A673 (cell line): ENCODE results near the gene P2RY2. TPM values are rescaled to one million over a fixed set of nuclear protein-coding genes. Genes with fewer than 3 reads are reported as not detected.

Source experiments
- BruUV-seq: library from RNA; stranded (reverse); fragments of 400-500 nt; replicated peaks from 2 replicates; lab custom pipeline; 2021; lab: Mats Ljungman, UMichigan
- CTCF ChIA-PET: fragments of 300-600 bp; sonication (Branson Sonifier 250); formaldehyde crosslinking; loops from one replicate; lab custom pipeline; 2022; ENCODE audit warnings: antibody characterized with exemption; lab: Charles Lee
- POLR2A ChIA-PET: fragments of 300-600 bp; sonication (Branson Sonifier 250); formaldehyde crosslinking; loops from one replicate; lab custom pipeline; 2022; ENCODE audit warnings: antibody characterized with exemption; ENCODE audit not compliant: low non-redundant PET; lab: Charles Lee
- DNase-seq: peaks from one replicate; pipeline ENCODE4 v3.0.0-alpha.2; 2015; ENCODE audit warnings: low spot score
- H3K27ac ChIP-seq: fragments of 200-600 bp; sonication (generic); 2 replicates; pipeline ENCODE4 v1.5.1; 2016; ENCODE audit warnings: mixed run types, low read depth, mild to moderate bottlenecking, mixed read lengths, antibody characterized with exemption, low read length; ENCODE audit not compliant: poor library complexity, severe bottlenecking
- H3K27me3 ChIP-seq: fragments of 200-600 bp; sonication (generic); replicated peaks from 2 replicates; pipeline ENCODE4 v1.6.1; 2017; ENCODE audit warnings: mixed run types, low read depth, mild to moderate bottlenecking, mixed read lengths, antibody characterized with exemption, low read length; ENCODE audit not compliant: insufficient read depth, poor library complexity
- H3K36me3 ChIP-seq: fragments of 200-600 bp; sonication (generic); 2 replicates; pipeline ENCODE4 v1.6.1; 2016; ENCODE audit warnings: mixed run types, mild to moderate bottlenecking, mixed read lengths, antibody characterized with exemption, low read length; ENCODE audit not compliant: insufficient read depth, poor library complexity, severe bottlenecking
- H3K4me1 ChIP-seq: fragments of 200-600 bp; sonication (generic); 2 replicates; pipeline ENCODE4 v1.6.1; 2017; ENCODE audit warnings: mixed run types, mild to moderate bottlenecking, mixed read lengths, antibody characterized with exemption, low read length; ENCODE audit not compliant: insufficient read depth, poor library complexity, severe bottlenecking
- H3K4me3 ChIP-seq: fragments of 200-600 bp; sonication (generic); 2 replicates; pipeline ENCODE4 v1.5.1; 2016; ENCODE audit warnings: low read depth, mixed run types, mild to moderate bottlenecking, mixed read lengths, low read length; ENCODE audit not compliant: poor library complexity, severe bottlenecking
- H3K9me3 ChIP-seq: fragments of 200-600 bp; sonication (generic); 2 replicates; pipeline ENCODE4 v1.6.1; 2016; ENCODE audit warnings: mixed run types, low read depth, mild to moderate bottlenecking, mixed read lengths, antibody characterized with exemption, low read length; ENCODE audit not compliant: poor library complexity, severe bottlenecking
- CTCF ChIP-seq: fragments of 300-800, 200-600 bp; sonication (generic); conservative IDR thresholded peaks from 2 replicates; pipeline ENCODE4 v1.5.1; 2017; ENCODE audit warnings: low read depth, mild to moderate bottlenecking, antibody characterized with exemption, low read length, moderate library complexity, mixed read lengths
- EZH2 ChIP-seq: fragments of 200-600 bp; sonication (generic); IDR thresholded peaks from 2 replicates; pipeline ENCODE4 v1.6.1; 2017; ENCODE audit warnings: borderline replicate concordance, low read depth, mild to moderate bottlenecking, mixed read lengths, antibody characterized with exemption, low read length; ENCODE audit not compliant: poor library complexity, severe bottlenecking
- intact Hi-C: fragments of 100-400 bp; cut with micrococcal nuclease; formaldehyde crosslinking; loops from one replicate; pipeline ENCODE4 v1.10.0; 2022; ENCODE audit not compliant: unreplicated experiment
- total RNA-seq: library from RNA; stranded (reverse); gene quantifications from 2 replicates; pipeline ENCODE4 v1.2.3, GENCODE V29; 2021

Gene P2RY2
- total RNA-seq, 1 experiment from 2014 or later = not detected

DNA sequence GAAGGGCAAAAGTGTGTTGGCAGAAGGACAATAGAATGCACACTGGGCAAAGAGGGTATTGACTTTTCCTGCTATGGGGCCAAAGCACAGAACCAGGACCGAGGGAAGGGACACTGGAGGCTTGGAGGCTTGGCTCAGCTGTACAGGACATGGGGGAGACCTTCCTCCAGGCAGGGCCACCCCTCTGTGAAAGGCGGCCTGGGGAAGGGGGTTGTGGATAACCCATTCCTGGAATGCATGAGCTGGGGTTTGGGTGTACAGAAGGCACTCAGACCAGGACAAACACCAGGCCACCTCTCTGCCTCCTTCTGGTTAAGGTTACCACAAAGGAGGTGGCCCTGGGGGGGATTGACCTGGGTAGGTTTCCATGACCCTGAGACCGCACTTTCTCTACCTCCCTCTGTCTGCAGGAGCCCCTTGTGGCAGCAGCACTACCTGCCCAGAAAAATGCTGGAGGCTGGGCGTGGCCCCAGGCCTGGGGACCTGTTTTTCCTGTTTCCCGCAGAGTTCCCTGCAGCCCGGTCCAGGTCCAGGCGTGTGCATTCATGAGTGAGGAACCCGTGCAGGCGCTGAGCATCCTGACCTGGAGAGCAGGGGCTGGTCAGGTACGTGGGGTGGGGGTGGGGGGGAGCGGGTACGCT, 9.6 kb downstream of the P2RY2 start:
- intact Hi-C loops = no loop called here
- no TSS peak for BruUV-seq
- CTCF ChIA-PET = no interaction called here
- no peak overlapping the region for H3K4me3 ChIP-seq
- DNase-seq = no peak
- H3K4me1 ChIP-seq = no peaks in the 10 kb centered on the region
- POLR2A ChIA-PET = no interaction called here
- no peaks in the 10 kb centered on the region for H3K36me3 ChIP-seq
- TF ChIP-seq EZH2 (no peak), CTCF (no peak)
- H3K27ac ChIP-seq = no peak overlapping the region
- no peaks in the 10 kb centered on the region for H3K27me3 ChIP-seq
- H3K9me3 ChIP-seq = no peaks in the 10 kb centered on the region

DNA sequence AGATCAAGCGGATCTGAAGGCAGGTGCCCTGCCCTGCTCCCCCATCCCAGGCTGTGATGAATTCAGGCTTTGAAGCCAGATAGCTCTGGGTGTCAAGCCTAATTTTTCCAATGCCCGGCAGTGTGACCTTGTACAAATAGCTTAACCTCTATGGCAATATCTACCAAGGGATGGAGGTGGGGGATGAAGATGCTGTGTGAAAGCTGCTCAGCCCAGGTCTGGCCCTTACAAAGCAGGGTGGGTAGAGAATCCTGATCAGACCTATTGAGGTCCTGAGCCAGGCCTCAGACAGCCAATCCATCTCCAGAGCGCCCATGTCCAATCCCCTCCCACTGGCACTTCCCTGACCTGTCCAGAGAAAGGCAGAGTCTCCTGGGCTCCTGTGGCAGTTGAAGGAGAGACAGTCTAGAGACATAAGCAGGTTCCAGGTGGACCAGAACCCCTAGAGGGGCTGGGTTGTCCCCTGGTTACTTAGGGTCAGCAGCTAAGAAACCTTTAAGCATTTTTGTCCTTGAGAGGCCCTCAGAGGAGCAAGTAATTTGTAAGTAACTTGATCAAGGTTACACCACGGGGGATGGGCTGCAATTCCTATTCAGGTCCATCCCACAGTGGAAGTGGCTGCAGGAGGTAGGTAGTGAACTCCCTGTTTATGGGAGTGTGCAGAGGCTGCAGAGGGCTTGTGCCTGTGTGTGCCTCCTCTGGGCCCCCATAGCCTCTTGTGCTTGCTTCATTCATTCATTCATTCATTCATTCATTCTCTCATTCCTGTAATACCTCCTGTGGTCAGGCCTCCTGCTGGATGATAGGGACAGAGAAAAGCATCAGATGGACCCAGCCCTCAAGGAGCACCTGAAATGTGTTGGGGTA, 10.4 kb downstream of the P2RY2 start:
- POLR2A ChIA-PET = no interaction called here
- no TSS peak for BruUV-seq
- CTCF ChIA-PET = no interaction called here

DNA sequence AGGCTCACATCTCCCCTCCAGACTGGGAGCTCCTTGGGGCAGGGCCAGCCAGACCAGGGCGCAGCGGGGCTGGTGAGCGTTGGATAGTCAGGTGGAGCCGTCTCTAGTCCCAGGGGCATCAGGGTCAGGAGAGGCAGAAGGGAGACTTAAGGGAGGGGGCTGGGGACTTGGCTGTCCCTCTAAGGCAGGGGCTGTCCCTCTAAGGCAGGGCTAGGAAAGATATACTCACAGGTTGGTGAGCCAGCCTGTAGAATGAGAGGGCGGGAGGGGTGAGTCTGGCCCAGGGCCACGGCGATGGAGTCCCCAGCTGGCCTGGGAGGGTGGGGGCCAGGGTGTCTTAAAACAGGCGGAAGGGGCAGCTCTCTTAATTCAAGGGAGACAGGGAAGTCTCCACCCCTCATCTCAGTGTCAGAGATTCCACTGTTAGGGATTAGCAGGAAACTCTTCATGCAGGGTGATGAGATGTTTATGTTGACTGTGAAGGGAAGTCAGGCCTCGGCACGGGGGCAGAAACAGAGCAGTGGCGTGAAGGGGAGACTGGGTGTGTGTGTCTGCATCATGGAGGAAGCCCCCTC, 11.3 kb downstream of the P2RY2 start:
- intact Hi-C loops = no loop called here

More for the DNA sequence above, 10.4 kb downstream of the P2RY2 start:
- intact Hi-C loops = no loop called here
- Histone ChIP-seq H3K4me1 (no peaks in the 10 kb centered on the region), H3K9me3 (no peaks in the 10 kb centered on the region), H3K27me3 (no peaks in the 10 kb centered on the region), H3K27ac (no peak overlapping the region), H3K36me3 (no peaks in the 10 kb centered on the region), H3K4me3 (no peak overlapping the region)
- no peak for TF ChIP-seq EZH2
- no peak for TF ChIP-seq CTCF
- no peak for DNase-seq

More for the DNA sequence above, 11.3 kb downstream of the P2RY2 start:
- BruUV-seq = no TSS peak
- Histone ChIP-seq H3K4me3 (no peak overlapping the region), H3K27ac (no peak overlapping the region), H3K9me3 (no peaks in the 10 kb centered on the region), H3K36me3 (no peaks in the 10 kb centered on the region), H3K4me1 (no peaks in the 10 kb centered on the region), H3K27me3 (no peaks in the 10 kb centered on the region)
- DNase-seq = no peak
- no peak for TF ChIP-seq CTCF
- no peak for TF ChIP-seq EZH2
- CTCF ChIA-PET = no interaction called here
- POLR2A ChIA-PET = no interaction called here
